GM13976 (cell line): ENCODE results near the gene JAK2.

ENCODE experiments used
- DNase-seq: peaks from one replicate; pipeline ENCODE4 v3.0.0; 2012; ENCODE audit warnings: low spot score
- in situ Hi-C: fragments of 300-500 bp; cut with MboI; formaldehyde crosslinking; loops from one replicate; pipeline ENCODE4 v1.12.0; 2022; ENCODE audit warnings: low sequenced_read_pairs, mixed read lengths, inconsistent platforms; ENCODE audit not compliant: unreplicated experiment
- TF ChIP-seq, protein P1 (sequence below): IDR thresholded peaks from 2 replicates; pipeline ENCODE4 v1.5.1; 2012; ENCODE audit warnings: borderline replicate concordance, mild to moderate bottlenecking; ENCODE audit not compliant: insufficient read depth; ENCODE audit errors: extremely low read depth, missing control alignments, control extremely low read depth

Gene JAK2

DNA sequence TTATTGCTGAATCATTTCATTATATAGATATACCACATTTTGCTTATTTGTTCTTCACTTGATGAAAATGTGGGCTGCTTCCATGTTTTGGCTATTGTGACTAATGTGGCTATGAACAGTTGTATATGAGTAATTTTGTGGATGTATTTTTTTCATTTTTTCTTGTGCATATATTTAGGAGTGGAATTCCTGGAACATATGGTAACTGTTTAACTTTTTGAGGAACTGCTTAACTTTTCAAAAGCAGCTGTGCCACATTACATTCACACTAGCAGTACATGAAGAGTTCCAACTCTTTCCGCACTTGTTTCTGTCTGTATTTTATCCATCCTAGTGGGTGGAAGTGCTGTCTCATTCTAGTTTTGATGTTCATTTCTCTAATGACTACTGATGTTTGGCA lies 67.8 kb downstream of the JAK2 start:
- TF ChIP-seq, protein P1, sequence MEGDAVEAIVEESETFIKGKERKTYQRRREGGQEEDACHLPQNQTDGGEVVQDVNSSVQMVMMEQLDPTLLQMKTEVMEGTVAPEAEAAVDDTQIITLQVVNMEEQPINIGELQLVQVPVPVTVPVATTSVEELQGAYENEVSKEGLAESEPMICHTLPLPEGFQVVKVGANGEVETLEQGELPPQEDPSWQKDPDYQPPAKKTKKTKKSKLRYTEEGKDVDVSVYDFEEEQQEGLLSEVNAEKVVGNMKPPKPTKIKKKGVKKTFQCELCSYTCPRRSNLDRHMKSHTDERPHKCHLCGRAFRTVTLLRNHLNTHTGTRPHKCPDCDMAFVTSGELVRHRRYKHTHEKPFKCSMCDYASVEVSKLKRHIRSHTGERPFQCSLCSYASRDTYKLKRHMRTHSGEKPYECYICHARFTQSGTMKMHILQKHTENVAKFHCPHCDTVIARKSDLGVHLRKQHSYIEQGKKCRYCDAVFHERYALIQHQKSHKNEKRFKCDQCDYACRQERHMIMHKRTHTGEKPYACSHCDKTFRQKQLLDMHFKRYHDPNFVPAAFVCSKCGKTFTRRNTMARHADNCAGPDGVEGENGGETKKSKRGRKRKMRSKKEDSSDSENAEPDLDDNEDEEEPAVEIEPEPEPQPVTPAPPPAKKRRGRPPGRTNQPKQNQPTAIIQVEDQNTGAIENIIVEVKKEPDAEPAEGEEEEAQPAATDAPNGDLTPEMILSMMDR = no peak
- no peak for DNase-seq
- in situ Hi-C loops = no loop called here

DNA sequence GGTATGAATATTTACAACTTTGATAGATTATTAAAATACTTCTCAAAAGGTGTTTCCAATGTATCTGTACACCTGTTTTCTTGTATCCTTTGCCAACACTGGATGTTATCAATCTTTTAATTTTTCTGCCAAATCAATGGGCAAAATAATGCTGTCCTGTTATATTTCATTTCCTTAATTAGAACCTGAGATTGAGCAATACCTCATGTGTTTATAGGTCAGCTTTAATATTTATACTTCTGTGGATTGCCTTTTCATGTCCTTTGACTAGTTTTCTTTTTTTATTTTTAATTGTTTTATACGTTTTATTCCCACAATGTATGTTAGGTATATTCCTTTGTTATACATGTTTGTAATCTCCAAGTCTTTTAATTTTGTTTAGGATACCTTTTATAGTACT lies 77.6 kb downstream of the JAK2 start:
- TF ChIP-seq, protein P1 = no peak
- DNase-seq = no peak
- in situ Hi-C loops = no loop called here

DNA sequence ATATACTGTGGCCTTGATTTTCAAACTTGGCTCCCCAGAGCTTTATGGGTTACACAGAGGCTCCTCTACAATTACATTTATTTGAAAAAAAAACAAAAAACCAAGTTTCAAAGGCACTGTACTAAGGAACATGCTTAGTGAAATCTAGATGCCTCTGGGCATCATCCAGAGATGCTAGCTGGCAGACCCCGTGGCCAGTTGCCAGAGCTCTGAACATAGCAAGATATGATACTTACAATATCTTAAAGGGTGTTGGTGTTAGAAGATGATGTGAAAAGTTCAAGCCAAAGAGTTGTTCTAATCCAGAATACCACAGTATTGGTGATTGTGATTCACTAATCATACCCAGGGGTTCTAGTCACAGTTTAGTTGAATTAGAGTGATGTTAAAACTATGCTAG lies 87.8 kb downstream of the JAK2 start:
- TF ChIP-seq, protein P1 = no peak
- DNase-seq = no peak
- in situ Hi-C loops = no loop called here

DNA sequence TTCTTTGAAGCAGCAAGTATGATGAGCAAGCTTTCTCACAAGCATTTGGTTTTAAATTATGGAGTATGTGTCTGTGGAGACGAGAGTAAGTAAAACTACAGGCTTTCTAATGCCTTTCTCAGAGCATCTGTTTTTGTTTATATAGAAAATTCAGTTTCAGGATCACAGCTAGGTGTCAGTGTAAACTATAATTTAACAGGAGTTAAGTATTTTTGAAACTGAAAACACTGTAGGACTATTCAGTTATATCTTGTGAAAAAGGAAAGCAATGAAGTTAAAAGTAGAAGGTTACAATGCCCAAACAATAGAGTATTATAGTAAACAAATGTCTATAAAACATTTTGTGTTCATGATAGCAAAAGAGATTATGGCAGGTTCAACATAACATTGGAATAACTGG lies 88.6 kb downstream of the JAK2 start:
- TF ChIP-seq, protein P1 = no peak
- DNase-seq = no peak
- in situ Hi-C loops = no loop called here

DNA sequence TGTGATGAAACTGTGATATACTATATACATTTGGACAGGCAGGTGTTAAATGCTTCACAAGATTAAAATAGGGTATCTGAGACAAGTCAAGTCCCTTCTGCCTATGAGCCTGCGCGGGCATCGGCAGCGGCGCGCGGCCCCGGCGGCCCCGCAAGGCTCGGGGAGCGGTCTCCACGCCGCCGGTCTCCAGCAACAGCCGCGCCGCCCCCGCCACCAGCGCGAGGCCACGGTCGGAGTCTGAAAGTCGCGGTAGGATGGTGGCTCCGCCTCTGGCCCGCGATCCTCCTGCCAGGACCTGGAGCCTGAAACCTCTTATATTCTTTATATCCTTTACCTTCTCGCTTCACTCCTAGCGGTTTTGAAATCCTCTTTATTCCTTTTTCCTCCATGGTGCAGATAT lies 100.9 kb downstream of the JAK2 start:
- in situ Hi-C loops = no loop called here

DNA sequence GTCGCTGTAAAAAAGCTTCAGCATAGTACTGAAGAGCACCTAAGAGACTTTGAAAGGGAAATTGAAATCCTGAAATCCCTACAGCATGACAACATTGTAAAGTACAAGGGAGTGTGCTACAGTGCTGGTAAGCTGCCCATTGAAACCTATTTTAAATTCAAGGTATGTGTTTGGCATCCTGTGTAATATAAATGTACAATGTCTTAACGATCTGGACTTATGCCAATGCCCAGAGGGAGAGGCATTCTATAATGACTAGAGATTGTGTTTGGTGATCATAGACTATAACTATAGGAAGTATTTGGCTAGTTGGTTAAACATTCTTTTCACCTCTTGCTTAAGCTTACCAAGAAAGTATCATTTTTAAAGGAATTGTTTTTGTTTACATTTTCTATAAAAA lies 104.7 kb downstream of the JAK2 start:
- TF ChIP-seq, protein P1 = no peak
- no peak for DNase-seq
- in situ Hi-C loops = no loop called here

More for the DNA sequence above, 100.9 kb downstream of the JAK2 start:
- TF ChIP-seq, protein P1 = no peak
- DNase-seq = no peak

DNA sequence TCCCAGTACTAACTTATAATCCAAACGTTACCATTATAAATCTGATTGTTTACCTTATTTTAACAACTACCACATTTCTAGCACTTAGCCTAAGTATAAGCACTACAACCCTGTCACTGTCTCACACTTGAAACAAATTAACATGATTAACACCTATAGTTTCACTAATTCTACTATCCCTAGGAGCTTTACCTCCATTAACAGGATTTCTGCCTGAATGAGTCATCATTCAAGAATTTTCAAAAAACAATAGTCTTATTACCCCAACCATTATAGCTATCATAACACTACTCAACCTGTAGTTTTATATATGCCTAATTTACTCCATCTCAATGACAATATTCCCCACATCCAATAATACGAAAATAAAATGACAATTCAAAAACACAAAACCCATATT lies 110.7 kb downstream of the JAK2 start:
- in situ Hi-C loops = no loop called here
- TF ChIP-seq, protein P1 = no peak
- no peak for DNase-seq
